Frontal cortex (tissue), 4 donors: Measurements from ENCODE around the gene SMPDL3A. TPM values are rescaled to one million over a fixed set of nuclear protein-coding genes. Genes with fewer than 3 reads are reported as not detected.

Experiments
- DNase-seq, 2 donors: peaks; one replicate each; pipeline ENCODE4 v3.0.0; 2012; ENCODE audit warnings: low spot score in 2 of 2
- FAIRE-seq: peaks from 2 replicates; lab custom pipeline; 2012; peaks lifted over from hg19 to GRCh38; lab: Jason Lieb, UNC
- small RNA-seq: library from RNA; depleted of rRNA; stranded (forward); fragments of <200 nt; gene quantifications from one replicate; pipeline ENCODE3, GENCODE V24; 2014
- total RNA-seq: library from RNA; depleted of rRNA; stranded (reverse); fragments of >200 nt; gene quantifications from one replicate; pipeline ENCODE4 v1.2.3, GENCODE V29; 2014
- donor health status: control.
- donor health status: control.
- donor health status: control.

SMPDL3A gene
- total RNA-seq, 1 donor from 2014 or later: 13.0 TPM

DNA sequence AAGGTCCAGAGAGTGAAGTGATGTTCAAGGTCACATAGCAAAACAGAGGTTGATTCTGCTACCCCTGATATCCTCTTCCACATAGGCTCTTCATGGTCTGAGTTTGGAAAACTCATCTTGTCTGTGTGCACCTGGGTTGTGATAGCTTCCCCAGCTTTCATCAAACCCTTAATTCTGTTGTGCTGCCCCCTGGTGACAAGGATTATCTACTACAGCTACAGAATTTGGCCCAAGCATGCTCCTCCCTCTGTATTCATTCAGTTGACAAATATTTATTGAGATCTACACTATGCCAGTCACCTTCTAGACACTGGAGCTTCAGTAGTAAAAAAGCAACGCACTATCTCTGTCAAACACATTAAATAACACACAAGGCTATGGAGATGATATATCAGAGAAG, 50.4 kb downstream of the SMPDL3A start:
- DNase-seq (peak; percentile 46 to 63), FAIRE-seq (no peak)

GRCh38 chr6:122839906-122840305, 50.8 kb downstream of the SMPDL3A start:
- FAIRE-seq (no peak), DNase-seq (no peak)

DNA sequence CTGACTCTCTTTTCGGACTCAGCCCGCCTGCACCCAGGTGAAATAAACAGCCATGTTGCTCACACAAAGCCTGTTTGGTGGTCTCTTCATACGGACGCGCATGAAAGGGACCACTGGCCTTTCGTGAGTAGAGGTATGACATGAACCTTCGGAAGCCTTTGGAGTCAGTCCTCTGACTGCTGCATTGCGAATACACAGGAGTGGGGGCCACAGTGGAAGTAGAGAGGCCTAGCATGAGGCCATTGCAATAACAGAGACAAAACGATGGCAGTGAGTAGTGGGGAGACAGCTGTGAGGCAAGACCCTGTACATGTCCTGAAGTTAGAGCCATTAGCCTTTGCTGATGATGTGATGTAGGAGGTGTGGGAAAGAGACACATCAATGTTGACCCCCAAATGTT, 56.4 kb downstream of the SMPDL3A start:
- no peak for FAIRE-seq
- no peak for DNase-seq

GRCh38 chr6:122845916-122846612, 57.0 kb downstream of the SMPDL3A start:
- no peak for DNase-seq
- no peak for FAIRE-seq

GRCh38 chr6:122853259-122853995, 64.4 kb downstream of the SMPDL3A start:
- no peak for FAIRE-seq
- no peak for DNase-seq

Small RNAs within 50 kb of the gene (small RNA-seq; reads per million reads assigned to genes)
- gene RN7SL564P: not detected

Other genes starting within 250 kb of the SMPDL3A start
- 4.1 TPM for gene PKIB, start 178.9 kb upstream of the SMPDL3A start, total RNA-seq
- 1,193 TPM for gene FABP7, start 9.5 kb upstream of the SMPDL3A start, total RNA-seq
- 34.2 TPM for gene CLVS2, start 207.0 kb downstream of the SMPDL3A start, total RNA-seq